HG02981 (cell line): ENCODE measurements around the gene NUDT9.

Experiments
- ATAC-seq: cut with Tn5 transposase; IDR thresholded peaks from one replicate; pipeline ENCODE4 v1.9.1; 2021; ENCODE audit warnings: mild to moderate bottlenecking, moderate library complexity; ENCODE audit not compliant: unreplicated experiment

The NUDT9 gene

GRCh38 chr4:87502580-87503238 lies 80.3 kb downstream of the NUDT9 start:
- ATAC-seq = no peak

- ATAC-seq = no peak
Measured at GRCh38 chr4:87505862-87506261, 83.5 kb downstream of the NUDT9 start.

GRCh38 chr4:87506974-87507701 lies 84.8 kb downstream of the NUDT9 start:
- no peak for ATAC-seq
